Measurements from ENCODE around the gene MIOX. TPM values are rescaled to one million over a fixed set of nuclear protein-coding genes. Genes with fewer than 3 reads are reported as not detected.

The MIOX gene
- polyA plus RNA-seq, 1 experiment = 0.14 TPM

DNA sequence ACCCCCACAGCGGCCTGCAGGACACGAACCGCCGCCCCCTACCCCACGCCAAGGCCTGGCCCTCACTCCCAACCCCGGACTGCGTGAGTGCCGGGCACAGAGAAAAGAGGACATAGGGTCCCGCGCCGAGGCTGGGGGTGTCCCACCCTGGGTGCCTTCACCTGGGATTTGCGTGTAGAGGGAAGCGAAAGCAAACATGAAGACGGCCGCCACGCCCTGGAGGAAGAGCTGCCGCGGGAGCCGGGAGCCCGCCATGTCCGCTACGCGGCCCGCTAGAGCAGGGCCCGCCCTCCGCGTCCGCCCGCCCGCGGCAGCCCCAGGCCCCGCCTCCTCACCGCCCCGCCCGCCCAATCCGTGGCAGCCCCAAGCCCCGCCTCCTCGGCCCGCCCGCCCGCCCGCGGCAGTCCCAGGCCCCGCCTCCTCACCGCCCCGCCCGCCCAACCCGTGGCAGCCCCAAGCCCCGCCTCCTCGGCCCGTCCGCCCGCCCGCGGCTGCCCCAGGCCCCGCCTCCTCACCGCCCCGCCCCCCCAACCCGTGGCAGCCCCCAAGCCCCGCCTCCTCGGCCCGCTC lies 20.8 kb downstream of the MIOX start, which contains the start of gene LMF2:
Gene LMF2, minus strand, starts transcription at position 282 of the 570 bp plus-strand sequence. Its CDS starts 27 bp downstream, at position 255.
- Histone ChIP-seq H3K27ac (ENCODE audit: low read depth, low read length) (peak within 1 kb of the TSS; percentile 68), H3K9me3 (ENCODE audit: control insufficient read depth, insufficient read depth, low read length) (no peaks in the 10 kb centered on the region; the same call in 1 of the 2 replicates), H3K4me3 (ENCODE audit: low read depth, low read length) (peak within 1 kb of the TSS; percentile 99), H3K27me3 (ENCODE audit: control insufficient read depth, insufficient read depth, low read length) (no peaks in the 10 kb centered on the region)
- DNase-seq (ENCODE audit: low read depth, low spot score) = no peak
- TF ChIP-seq, protein P1, sequence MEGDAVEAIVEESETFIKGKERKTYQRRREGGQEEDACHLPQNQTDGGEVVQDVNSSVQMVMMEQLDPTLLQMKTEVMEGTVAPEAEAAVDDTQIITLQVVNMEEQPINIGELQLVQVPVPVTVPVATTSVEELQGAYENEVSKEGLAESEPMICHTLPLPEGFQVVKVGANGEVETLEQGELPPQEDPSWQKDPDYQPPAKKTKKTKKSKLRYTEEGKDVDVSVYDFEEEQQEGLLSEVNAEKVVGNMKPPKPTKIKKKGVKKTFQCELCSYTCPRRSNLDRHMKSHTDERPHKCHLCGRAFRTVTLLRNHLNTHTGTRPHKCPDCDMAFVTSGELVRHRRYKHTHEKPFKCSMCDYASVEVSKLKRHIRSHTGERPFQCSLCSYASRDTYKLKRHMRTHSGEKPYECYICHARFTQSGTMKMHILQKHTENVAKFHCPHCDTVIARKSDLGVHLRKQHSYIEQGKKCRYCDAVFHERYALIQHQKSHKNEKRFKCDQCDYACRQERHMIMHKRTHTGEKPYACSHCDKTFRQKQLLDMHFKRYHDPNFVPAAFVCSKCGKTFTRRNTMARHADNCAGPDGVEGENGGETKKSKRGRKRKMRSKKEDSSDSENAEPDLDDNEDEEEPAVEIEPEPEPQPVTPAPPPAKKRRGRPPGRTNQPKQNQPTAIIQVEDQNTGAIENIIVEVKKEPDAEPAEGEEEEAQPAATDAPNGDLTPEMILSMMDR (IDR thresholded peaks at IDR 0.05; ENCODE audit: low read depth, low read length) = no peak
- ChIA-PET CTCF (interaction anchor here (0.7 to 4.2 kb wide), 4 partner anchors 9 to 113 kb away, joined by 4 to 28 read pairs (median 6); partner anchors contain the start of genes SCO2 and SYCE3), POLR2A (interaction anchor here (0.8 to 1.9 kb wide), 6 partner anchors 9 to 75 kb away, joined by 3 to 29 read pairs (median 4); partner anchors contain the start of genes CHKB and SCO2)

DNA sequence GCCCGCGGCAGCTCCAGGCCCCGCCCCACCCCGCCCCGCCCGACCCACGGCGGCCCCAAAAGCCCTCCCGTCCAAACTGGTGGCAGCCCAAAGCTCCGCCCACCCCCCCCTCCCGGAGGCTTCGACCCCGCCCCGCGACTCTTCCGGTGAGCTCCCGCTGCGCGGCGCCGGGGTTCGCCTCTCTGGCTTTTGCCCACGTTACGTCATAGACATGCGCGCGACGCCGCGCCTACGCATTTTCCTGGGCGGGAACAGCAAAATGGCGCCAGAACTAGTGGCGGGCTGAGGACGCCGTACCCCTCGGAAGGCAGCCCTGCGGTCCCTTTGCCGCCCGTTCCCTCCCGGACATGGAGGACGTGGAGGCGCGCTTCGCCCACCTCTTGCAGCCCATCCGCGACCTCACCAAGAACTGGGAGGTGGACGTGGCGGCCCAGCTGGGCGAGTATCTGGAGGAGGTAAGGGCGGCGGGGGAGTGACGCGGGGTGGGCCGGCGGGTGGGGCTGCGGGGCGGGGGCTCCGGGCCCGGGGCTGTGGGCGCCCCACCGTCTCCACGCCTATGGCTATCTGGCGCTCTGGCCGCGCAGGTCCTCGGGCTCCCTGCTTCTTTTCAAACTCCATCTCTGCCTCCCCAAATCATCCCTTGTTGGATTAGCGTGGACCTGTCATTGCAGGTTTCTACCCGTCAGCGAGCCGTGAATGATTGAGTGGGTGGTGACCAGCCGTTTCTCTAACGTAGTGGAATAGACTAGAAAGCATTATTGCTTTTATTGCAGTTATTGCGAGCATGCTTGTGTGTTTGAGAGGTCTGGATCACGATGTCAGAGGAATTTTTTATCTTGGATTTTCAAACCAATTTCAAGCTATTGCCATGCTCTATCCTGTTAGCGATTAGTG lies 21.6 kb downstream of the MIOX start, which contains the start of gene NCAPH2:
Gene NCAPH2, plus strand, starts transcription at position 234 of the 894 bp plus-strand sequence. Its CDS starts 114 bp downstream, at position 348.
- Histone ChIP-seq H3K27me3 (ENCODE audit: control insufficient read depth, insufficient read depth, low read length) (no peaks in the 10 kb centered on the region), H3K4me3 (ENCODE audit: low read depth, low read length) (peak within 1 kb of the TSS; percentile 99), H3K27ac (ENCODE audit: low read depth, low read length) (peak within 1 kb of the TSS; percentile 68), H3K9me3 (ENCODE audit: control insufficient read depth, insufficient read depth, low read length) (no peaks in the 10 kb centered on the region; the same call in 1 of the 2 replicates)
- TF ChIP-seq, protein P1 (IDR thresholded peaks at IDR 0.05; ENCODE audit: low read depth, low read length) = no peak
- peak; percentile 90 for DNase-seq (ENCODE audit: low read depth, low spot score)
- POLR2A ChIA-PET = interaction anchor here (0.5 to 1.9 kb wide), 7 partner anchors 10 to 74 kb away, joined by 3 to 29 read pairs (median 3); partner anchors contain the start of genes CHKB and SCO2
- CTCF ChIA-PET = interaction anchor here (0.7 to 4.2 kb wide), 5 partner anchors 10 to 112 kb away, joined by 4 to 28 read pairs (median 5); partner anchors contain the start of genes SCO2 and SYCE3

DNA sequence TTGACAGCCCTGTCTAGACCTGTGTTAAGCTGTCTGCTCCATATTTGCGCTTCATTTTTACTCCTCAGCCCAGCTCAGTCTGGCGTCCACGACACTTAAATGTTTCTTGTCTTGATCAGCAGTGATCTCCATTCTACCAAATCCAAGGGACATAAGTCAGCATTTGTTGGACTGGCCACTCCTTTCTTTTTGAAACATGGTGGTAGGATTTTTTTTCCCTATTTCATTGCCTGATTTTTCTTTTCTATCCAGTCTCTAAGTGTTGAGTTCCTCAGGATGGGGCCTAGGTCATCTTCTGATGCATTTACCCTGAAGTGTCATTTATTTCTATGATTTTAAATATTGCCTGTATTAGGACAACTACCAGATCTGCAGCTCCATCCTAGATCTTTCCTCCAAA lies 22.2 kb downstream of the MIOX start:
- no peaks in the 10 kb centered on the region; the same call in 1 of the 2 replicates for H3K9me3 ChIP-seq (ENCODE audit: control insufficient read depth, insufficient read depth, low read length)
- peak overlapping the region; percentile 84 for H3K4me3 ChIP-seq (ENCODE audit: low read depth, low read length)
- TF ChIP-seq, protein P1 (IDR thresholded peaks at IDR 0.05; ENCODE audit: low read depth, low read length) = no peak
- ChIA-PET CTCF (interaction anchor here (1.5 to 4.2 kb wide), 3 partner anchors 11 to 54 kb away, joined by 5 to 28 read pairs (median 7); partner anchors contain the start of genes SCO2 and SYCE3), POLR2A (interaction anchor here (1.9 kb wide), 1 partner anchor 17 kb away, joined by 29 read pairs; the partner anchor contains the start of gene SCO2)
- no peak overlapping the region for H3K27ac ChIP-seq (ENCODE audit: low read depth, low read length)
- DNase-seq (ENCODE audit: low read depth, low spot score) = no peak
- H3K27me3 ChIP-seq (ENCODE audit: control insufficient read depth, insufficient read depth, low read length) = no peaks in the 10 kb centered on the region

DNA sequence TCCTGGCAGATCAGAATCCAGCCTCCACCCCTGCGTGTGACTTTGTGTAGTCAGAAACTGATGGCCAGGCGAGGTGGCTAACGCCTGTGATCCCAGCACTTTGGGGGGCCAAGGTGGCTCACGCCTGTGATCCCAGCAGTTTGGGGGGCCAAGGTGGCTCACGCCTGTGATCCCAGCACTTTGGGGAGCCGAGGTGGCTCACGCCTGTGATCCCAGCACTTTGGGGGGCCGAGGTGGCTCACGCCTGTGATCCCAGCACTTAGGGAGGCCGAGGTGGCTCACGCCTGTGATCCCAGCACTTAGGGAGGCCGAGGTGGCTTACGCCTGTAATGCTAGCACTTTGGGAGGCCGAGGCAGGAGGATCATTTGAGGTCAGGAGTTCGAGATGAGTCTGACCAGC lies 26.5 kb downstream of the MIOX start:
- Histone ChIP-seq H3K9me3 (ENCODE audit: control insufficient read depth, insufficient read depth, low read length) (no peaks in the 10 kb centered on the region), H3K27me3 (ENCODE audit: control insufficient read depth, insufficient read depth, low read length) (no peaks in the 10 kb centered on the region), H3K4me3 (ENCODE audit: low read depth, low read length) (no peak overlapping the region), H3K27ac (ENCODE audit: low read depth, low read length) (no peak overlapping the region)
- DNase-seq (ENCODE audit: low read depth, low spot score) = no peak
- POLR2A ChIA-PET = interaction anchor here (1.7 kb wide), 1 partner anchor 12 kb away, joined by 6 read pairs; the partner anchor contains the start of gene SCO2
- CTCF ChIA-PET = interaction anchor here (0.6 kb wide), 1 partner anchor 107 kb away, joined by 5 read pairs; no protein-coding TSS in a partner anchor
- TF ChIP-seq, protein P1 (IDR thresholded peaks at IDR 0.05; ENCODE audit: low read depth, low read length) = no peak

All from AG04450 (cell line).